ENCODE data around the gene PPP2CA.

- no peak for TF ChIP-seq CTCF (IDR thresholded peaks at IDR 0.05)
- TF ChIP-seq POLR2AphosphoS5 (IDR thresholded peaks at IDR 0.05): no peak
- no peak for TF ChIP-seq POLR2A (IDR thresholded peaks at IDR 0.05)
- no peak for TF ChIP-seq EP300 (IDR thresholded peaks at IDR 0.05; ENCODE audit: low read depth)
These were observed 30.2 kb downstream of the PPP2CA start for GRCh38 chr5:134195666-134196065.
